ENCODE measurements around the gene ADGRB2.

- TF ChIP-seq POLR2A (IDR thresholded peaks at IDR 0.05) (no peak), CTCF (IDR thresholded peaks at IDR 0.05) (no peak)
Observed at GRCh38 chr1:31779687-31780086, 15.5 kb upstream of the ADGRB2 start.
